ENCODE measurements around the gene RNMT. TPM values are rescaled to one million over a fixed set of nuclear protein-coding genes. Genes with fewer than 3 reads are reported as not detected.

RNMT gene
- total and polyA plus RNA-seq, 2 experiments from 2014 or later = 40.7 to 188 TPM

- TF ChIP-seq ZNF462 (CRISPR knock-in tag; IDR thresholded peaks at IDR 0.05) = no peak
- no peak for TF ChIP-seq EZH2 (IDR thresholded peaks at IDR 0.05; ENCODE audit: low read depth, unreplicated experiment)
- no peak for TF ChIP-seq ZNF331 (CRISPR knock-in tag; IDR thresholded peaks at IDR 0.05; ENCODE audit: low read depth)
- no peak for TF ChIP-seq REST (IDR thresholded peaks at IDR 0.05; ENCODE audit: unreplicated experiment)
- TF ChIP-seq ZNF114 (CRISPR knock-in tag; IDR thresholded peaks at IDR 0.05) = no peak
- TF ChIP-seq JUNB (IDR thresholded peaks at IDR 0.05; ENCODE audit: unreplicated experiment) = no peak
These were observed 11.1 kb upstream of the RNMT start (continued) for GRCh38 chr18:13715330-13715729.

- H3K36me3 ChIP-seq (ENCODE audit: insufficient read depth) = no peaks in the 10 kb centered on the region
- ATAC-seq = no peak
- no peaks in the 10 kb centered on the region for H3K9me2 ChIP-seq (ENCODE audit: insufficient read depth)
- H3K36me3 Mint-ChIP-seq (ENCODE audit: low read depth) = peaks cover 10% of the 10 kb centered on the region
- H3F3A ChIP-seq (replicated peaks; ENCODE audit: low read depth) = no peaks in the 10 kb centered on the region
- peaks cover 16% of the 10 kb centered on the region for H3K4me1 Mint-ChIP-seq
- no peaks in the 10 kb centered on the region for H3K27me3 ChIP-seq (ENCODE audit: insufficient read depth)
- H3K4me2 ChIP-seq = no peak overlapping the region
- H3K27ac ChIP-seq (ENCODE audit: low read depth) = no peak overlapping the region
- H4K20me1 ChIP-seq (replicated peaks; ENCODE audit: insufficient read depth) = peaks cover 20% of the 10 kb centered on the region
- peaks cover 5% of the 10 kb centered on the region; the same call in 1 of the 3 replicates for H3K9me3 Mint-ChIP-seq
- no peaks in the 10 kb centered on the region for H3K27me3 Mint-ChIP-seq (ENCODE audit: insufficient read depth, low read depth, poor library complexity)
- H3K4me3 Mint-ChIP-seq = no peak overlapping the region
- DNase-seq (ENCODE audit: low spot score) = no peak
- H3K4me3 ChIP-seq = no peak overlapping the region
- H3K27ac Mint-ChIP-seq = no peak overlapping the region
- H3K4me1 ChIP-seq (ENCODE audit: insufficient read depth) = peaks cover 6% of the 10 kb centered on the region; the same call in 1 of the 2 replicates
- H3K79me2 ChIP-seq (replicated peaks; ENCODE audit: insufficient read depth) = peaks cover 96% of the 10 kb centered on the region
- no peak overlapping the region for H2AFZ ChIP-seq
- TF ChIP-seq JUNB (IDR thresholded peaks at IDR 0.05; ENCODE audit: unreplicated experiment) (no peak), REST (IDR thresholded peaks at IDR 0.05; ENCODE audit: unreplicated experiment) (no peak), ZNF114 (CRISPR knock-in tag; IDR thresholded peaks at IDR 0.05) (no peak), ZNF331 (CRISPR knock-in tag; IDR thresholded peaks at IDR 0.05; ENCODE audit: low read depth) (no peak), CREB1 (CRISPR knock-in tag; IDR thresholded peaks at IDR 0.05; ENCODE audit: low read depth) (no peak), STAT1 (IDR thresholded peaks at IDR 0.05; ENCODE audit: unreplicated experiment) (no peak), POLR2AphosphoS5 (IDR thresholded peaks at IDR 0.05; ENCODE audit: low read depth) (no peak), EZH2phosphoT487 (IDR thresholded peaks at IDR 0.05; ENCODE audit: unreplicated experiment) (no peak)
- TF ChIP-seq, protein P1, sequence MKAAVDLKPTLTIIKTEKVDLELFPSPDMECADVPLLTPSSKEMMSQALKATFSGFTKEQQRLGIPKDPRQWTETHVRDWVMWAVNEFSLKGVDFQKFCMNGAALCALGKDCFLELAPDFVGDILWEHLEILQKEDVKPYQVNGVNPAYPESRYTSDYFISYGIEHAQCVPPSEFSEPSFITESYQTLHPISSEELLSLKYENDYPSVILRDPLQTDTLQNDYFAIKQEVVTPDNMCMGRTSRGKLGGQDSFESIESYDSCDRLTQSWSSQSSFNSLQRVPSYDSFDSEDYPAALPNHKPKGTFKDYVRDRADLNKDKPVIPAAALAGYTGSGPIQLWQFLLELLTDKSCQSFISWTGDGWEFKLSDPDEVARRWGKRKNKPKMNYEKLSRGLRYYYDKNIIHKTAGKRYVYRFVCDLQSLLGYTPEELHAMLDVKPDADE (IDR thresholded peaks at IDR 0.05) = no peak
These were observed 9.6 kb upstream of the RNMT start for GRCh38 chr18:13716916-13717315.
